SK-N-SH (cell line): ENCODE measurements around the gene FAM149A.

ENCODE experiments used
- CHD2 ChIP-seq: fragments of 150-350 bp; IDR thresholded peaks from 2 replicates; pipeline ENCODE4 v1.6.1; 2018; ENCODE audit warnings: low read length; ENCODE audit not compliant: partially characterized antibody
- EP300 ChIP-seq, 2 experiments: IDR thresholded peaks; 2 replicates each; pipeline versions ENCODE4 v1.4.0 to v1.6.1; 2012; ENCODE audit warnings: borderline replicate concordance in 1 of 2, low read depth in 1 of 2, low read length in 1 of 2
- EZH2phosphoT487 ChIP-seq: fragments of 200-600 bp; sonication (generic); IDR thresholded peaks from 2 replicates; pipeline ENCODE4 v1.6.1; 2017; ENCODE audit warnings: low read depth, mixed run types, mild to moderate bottlenecking, antibody characterized with exemption, moderate library complexity, borderline replicate concordance
- GABPA ChIP-seq: IDR thresholded peaks from 2 replicates; pipeline ENCODE4 v1.4.0; 2012; ENCODE audit warnings: low read depth, mild to moderate bottlenecking
- GATA2 ChIP-seq: sonication (generic); formaldehyde crosslinking; IDR thresholded peaks from 2 replicates; pipeline ENCODE4 v1.5.0; 2020; ENCODE audit warnings: mild to moderate bottlenecking, missing genetic modification reagents
- JUND ChIP-seq: IDR thresholded peaks from 2 replicates; pipeline ENCODE4 v1.4.0; 2012
- MXI1 ChIP-seq: IDR thresholded peaks from 2 replicates; pipeline ENCODE4 v1.6.1; 2012; ENCODE audit warnings: mild to moderate bottlenecking, low read depth, low read length, improper control_type of control experiment
- NFIC ChIP-seq: IDR thresholded peaks from 2 replicates; pipeline ENCODE4 v1.4.0; 2012; ENCODE audit warnings: borderline replicate concordance
- POLR2AphosphoS5 ChIP-seq: IDR thresholded peaks from 2 replicates; pipeline ENCODE4 v1.6.1; 2012; ENCODE audit warnings: low read depth, low read length
- SIN3A ChIP-seq: IDR thresholded peaks from 2 replicates; pipeline ENCODE4 v1.6.1; 2012; ENCODE audit warnings: low read depth, mild to moderate bottlenecking, low read length, moderate library complexity, borderline replicate concordance
- TF ChIP-seq, protein P1 (sequence below): fragments of 200-600 bp; sonication (generic); IDR thresholded peaks from 2 replicates; pipeline ENCODE4 v1.6.1; 2017; ENCODE audit warnings: antibody characterized with exemption, mild to moderate bottlenecking, moderate library complexity
- TF ChIP-seq, protein P2 (sequence below): fragments of 150-350 bp; IDR thresholded peaks from 2 replicates; pipeline ENCODE4 v1.6.1; 2017; ENCODE audit warnings: antibody characterized with exemption, low read length, low read depth, borderline replicate concordance

DNA sequence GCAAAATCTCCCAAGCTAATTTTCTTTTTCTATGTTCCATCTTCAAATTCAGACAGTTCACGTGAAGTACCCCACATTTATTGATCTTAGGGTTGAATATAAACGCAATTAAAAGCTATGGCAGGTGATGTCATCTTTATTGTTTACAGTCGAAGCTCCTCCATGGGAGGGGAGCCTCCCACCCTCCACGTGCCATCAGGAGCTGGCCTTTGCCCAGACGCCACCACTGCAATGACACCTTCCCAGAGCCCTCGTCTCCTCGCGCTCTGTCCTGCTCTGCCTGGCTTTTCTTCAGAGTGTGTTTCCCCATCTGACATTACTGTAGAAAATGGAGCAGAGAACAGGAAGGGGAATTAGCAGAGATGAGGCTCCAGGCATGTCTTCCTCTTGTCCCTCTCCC lies 68.0 kb downstream of the FAM149A start:
- TF ChIP-seq, protein P1, sequence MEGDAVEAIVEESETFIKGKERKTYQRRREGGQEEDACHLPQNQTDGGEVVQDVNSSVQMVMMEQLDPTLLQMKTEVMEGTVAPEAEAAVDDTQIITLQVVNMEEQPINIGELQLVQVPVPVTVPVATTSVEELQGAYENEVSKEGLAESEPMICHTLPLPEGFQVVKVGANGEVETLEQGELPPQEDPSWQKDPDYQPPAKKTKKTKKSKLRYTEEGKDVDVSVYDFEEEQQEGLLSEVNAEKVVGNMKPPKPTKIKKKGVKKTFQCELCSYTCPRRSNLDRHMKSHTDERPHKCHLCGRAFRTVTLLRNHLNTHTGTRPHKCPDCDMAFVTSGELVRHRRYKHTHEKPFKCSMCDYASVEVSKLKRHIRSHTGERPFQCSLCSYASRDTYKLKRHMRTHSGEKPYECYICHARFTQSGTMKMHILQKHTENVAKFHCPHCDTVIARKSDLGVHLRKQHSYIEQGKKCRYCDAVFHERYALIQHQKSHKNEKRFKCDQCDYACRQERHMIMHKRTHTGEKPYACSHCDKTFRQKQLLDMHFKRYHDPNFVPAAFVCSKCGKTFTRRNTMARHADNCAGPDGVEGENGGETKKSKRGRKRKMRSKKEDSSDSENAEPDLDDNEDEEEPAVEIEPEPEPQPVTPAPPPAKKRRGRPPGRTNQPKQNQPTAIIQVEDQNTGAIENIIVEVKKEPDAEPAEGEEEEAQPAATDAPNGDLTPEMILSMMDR, result no peak
- TF ChIP-seq JUND (no peak), POLR2AphosphoS5 (no peak), CHD2 (no peak), GABPA (no peak), MXI1 (no peak), GATA2 (CRISPR knock-in tag) (no peak), EZH2phosphoT487 (no peak), EP300 (IDR thresholded peaks at IDR 0.05; ENCODE audit: borderline replicate concordance in 1 of 2, low read depth in 1 of 2, low read length in 1 of 2) (no peak), NFIC (no peak), SIN3A (no peak)
- TF ChIP-seq, protein P2, sequence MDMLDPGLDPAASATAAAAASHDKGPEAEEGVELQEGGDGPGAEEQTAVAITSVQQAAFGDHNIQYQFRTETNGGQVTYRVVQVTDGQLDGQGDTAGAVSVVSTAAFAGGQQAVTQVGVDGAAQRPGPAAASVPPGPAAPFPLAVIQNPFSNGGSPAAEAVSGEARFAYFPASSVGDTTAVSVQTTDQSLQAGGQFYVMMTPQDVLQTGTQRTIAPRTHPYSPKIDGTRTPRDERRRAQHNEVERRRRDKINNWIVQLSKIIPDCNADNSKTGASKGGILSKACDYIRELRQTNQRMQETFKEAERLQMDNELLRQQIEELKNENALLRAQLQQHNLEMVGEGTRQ, result no peak
